ENCODE results near the gene FARS2. TPM values are rescaled to one million over a fixed set of nuclear protein-coding genes. Genes with fewer than 3 reads are reported as not detected.

FARS2 gene
- total and polyA plus RNA-seq, 2 experiments from 2014 or later, result 9.9 to 15.4 TPM

GRCh38 chr6:5565971-5566370 lies 304.7 kb downstream of the FARS2 start:
- no peak overlapping the region for H3K4me3 ChIP-seq
- no peaks in the 10 kb centered on the region for H3K27me3 ChIP-seq
- no peak for TF ChIP-seq EZH2 (IDR thresholded peaks at IDR 0.05; ENCODE audit: borderline replicate concordance)
- TF ChIP-seq CTCF (IDR thresholded peaks at IDR 0.05; ENCODE audit: poor library complexity), result no peak
- TF ChIP-seq EZH2phosphoT487 (IDR thresholded peaks at IDR 0.05; ENCODE audit: low read depth, severe bottlenecking, unreplicated experiment), result no peak
- no peak overlapping the region for H3K27ac ChIP-seq
- no peaks in the 10 kb centered on the region for H3K9me3 ChIP-seq (ENCODE audit: low read depth)
- no peak overlapping the region for H3K4me2 ChIP-seq
- no peaks in the 10 kb centered on the region for H4K20me1 ChIP-seq (ENCODE audit: insufficient read depth, poor library complexity, severe bottlenecking)
- no peak for DNase-seq (ENCODE audit: low spot score)
- no peaks in the 10 kb centered on the region for H3K36me3 ChIP-seq (replicated peaks; ENCODE audit: insufficient read depth, low read depth)
- H3K79me2 ChIP-seq, result no peaks in the 10 kb centered on the region
- H3K9me2 ChIP-seq (replicated peaks; ENCODE audit: insufficient read depth), result no peaks in the 10 kb centered on the region
- H3K4me1 ChIP-seq (ENCODE audit: insufficient read depth), result no peaks in the 10 kb centered on the region
- no peak overlapping the region for H2AFZ ChIP-seq
- 86% methylated on average over 3 of the region's 3 CpGs for WGBS (ENCODE audit: low lambda C conversion rate, missing lambda C conversion rate)

GRCh38 chr6:5566718-5567117 lies 305.4 kb downstream of the FARS2 start:
- Histone ChIP-seq H4K20me1 (ENCODE audit: insufficient read depth, poor library complexity, severe bottlenecking) (no peaks in the 10 kb centered on the region), H3K4me1 (ENCODE audit: insufficient read depth) (no peaks in the 10 kb centered on the region), H2AFZ (no peak overlapping the region), H3K27ac (no peak overlapping the region), H3K36me3 (replicated peaks; ENCODE audit: insufficient read depth, low read depth) (no peaks in the 10 kb centered on the region), H3K4me2 (no peak overlapping the region), H3K9me2 (replicated peaks; ENCODE audit: insufficient read depth) (no peaks in the 10 kb centered on the region), H3K4me3 (no peak overlapping the region), H3K79me2 (no peaks in the 10 kb centered on the region), H3K9me3 (ENCODE audit: low read depth) (no peaks in the 10 kb centered on the region), H3K27me3 (no peaks in the 10 kb centered on the region)
- 91% methylated on average over 4 of the region's 4 CpGs for WGBS (ENCODE audit: low lambda C conversion rate, missing lambda C conversion rate)
- no peak for TF ChIP-seq EZH2 (IDR thresholded peaks at IDR 0.05; ENCODE audit: borderline replicate concordance)
- no peak for TF ChIP-seq EZH2phosphoT487 (IDR thresholded peaks at IDR 0.05; ENCODE audit: low read depth, severe bottlenecking, unreplicated experiment)
- TF ChIP-seq CTCF (IDR thresholded peaks at IDR 0.05; ENCODE audit: poor library complexity), result no peak
- no peak for DNase-seq (ENCODE audit: low spot score)

- no peaks in the 10 kb centered on the region for H3K79me2 ChIP-seq
- WGBS (ENCODE audit: low lambda C conversion rate, missing lambda C conversion rate), result 96% methylated on average over 3 of the region's 3 CpGs
- H3K9me3 ChIP-seq (ENCODE audit: low read depth), result no peaks in the 10 kb centered on the region
- no peak overlapping the region for H3K4me3 ChIP-seq
- no peaks in the 10 kb centered on the region for H3K36me3 ChIP-seq (replicated peaks; ENCODE audit: insufficient read depth, low read depth)
- no peak overlapping the region for H3K4me2 ChIP-seq
- H4K20me1 ChIP-seq (ENCODE audit: insufficient read depth, poor library complexity, severe bottlenecking), result no peaks in the 10 kb centered on the region
- H3K27me3 ChIP-seq, result no peaks in the 10 kb centered on the region
- TF ChIP-seq EZH2 (IDR thresholded peaks at IDR 0.05; ENCODE audit: borderline replicate concordance) (no peak), CTCF (IDR thresholded peaks at IDR 0.05; ENCODE audit: poor library complexity) (no peak), EZH2phosphoT487 (IDR thresholded peaks at IDR 0.05; ENCODE audit: low read depth, severe bottlenecking, unreplicated experiment) (no peak)
- no peak overlapping the region for H2AFZ ChIP-seq
- no peaks in the 10 kb centered on the region for H3K9me2 ChIP-seq (replicated peaks; ENCODE audit: insufficient read depth)
- no peak for DNase-seq (ENCODE audit: low spot score)
- no peaks in the 10 kb centered on the region for H3K4me1 ChIP-seq (ENCODE audit: insufficient read depth)
- no peak overlapping the region for H3K27ac ChIP-seq
These were observed 306.0 kb downstream of the FARS2 start for GRCh38 chr6:5567352-5567751.

GRCh38 chr6:5567890-5568289 lies 306.6 kb downstream of the FARS2 start:
- no peaks in the 10 kb centered on the region for H3K4me1 ChIP-seq (ENCODE audit: insufficient read depth)
- WGBS (ENCODE audit: low lambda C conversion rate, missing lambda C conversion rate), result 85% methylated on average over 2 of the region's 2 CpGs
- no peaks in the 10 kb centered on the region for H3K9me2 ChIP-seq (replicated peaks; ENCODE audit: insufficient read depth)
- H3K9me3 ChIP-seq (ENCODE audit: low read depth), result no peaks in the 10 kb centered on the region
- no peak overlapping the region for H3K4me3 ChIP-seq
- no peak overlapping the region for H3K27ac ChIP-seq
- no peaks in the 10 kb centered on the region for H3K79me2 ChIP-seq
- H4K20me1 ChIP-seq (ENCODE audit: insufficient read depth, poor library complexity, severe bottlenecking), result no peaks in the 10 kb centered on the region
- no peak overlapping the region for H3K4me2 ChIP-seq
- DNase-seq (ENCODE audit: low spot score), result no peak
- no peak for TF ChIP-seq EZH2phosphoT487 (IDR thresholded peaks at IDR 0.05; ENCODE audit: low read depth, severe bottlenecking, unreplicated experiment)
- H3K27me3 ChIP-seq, result no peaks in the 10 kb centered on the region
- no peaks in the 10 kb centered on the region for H3K36me3 ChIP-seq (replicated peaks; ENCODE audit: insufficient read depth, low read depth)
- H2AFZ ChIP-seq, result no peak overlapping the region

Measured in hepatocyte (in vitro differentiated cells).